ENCODE data around the gene WDR45.

Gene WDR45

DNA sequence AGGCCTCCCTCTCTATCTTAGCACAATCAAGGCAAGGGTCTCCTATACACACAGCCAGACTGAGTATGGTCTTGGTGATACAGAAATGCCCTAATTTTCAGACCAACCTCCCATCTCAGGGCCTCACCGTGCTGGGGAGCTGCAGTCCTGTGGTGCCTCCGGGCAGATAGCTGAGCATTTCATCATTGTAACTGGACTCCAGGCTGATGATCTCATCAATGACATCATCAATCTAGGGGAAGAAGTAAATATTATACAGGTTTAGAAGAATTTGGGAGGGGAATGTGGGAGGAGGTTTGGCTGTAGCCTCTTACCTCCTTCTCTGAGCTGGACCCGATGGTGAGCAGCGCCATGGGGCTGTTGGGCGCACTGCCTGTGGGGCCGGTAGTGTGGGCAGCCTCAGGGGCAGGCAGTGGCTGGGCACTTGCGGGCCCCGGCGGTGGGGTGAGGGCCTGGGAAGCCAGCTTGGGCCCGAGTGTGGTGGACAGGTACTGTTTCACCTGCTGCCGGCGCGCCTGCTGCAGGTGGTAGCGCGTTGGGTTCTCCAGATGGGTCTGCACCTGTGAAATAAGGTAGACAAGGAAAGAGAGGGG, 41.7 kb downstream of the WDR45 start (continued):
- TF ChIP-seq ZFHX2 (tag by site-specific recombination; conservative IDR thresholded peaks at IDR 0.05) (peak; percentile 50), ZNF548 (tag by site-specific recombination; IDR thresholded peaks at IDR 0.05) (no peak), ZNF175 (tag by site-specific recombination; IDR thresholded peaks at IDR 0.05) (no peak), ZEB2 (tag by site-specific recombination; IDR thresholded peaks at IDR 0.05) (peak; percentile 83), ZNF121 (tag by site-specific recombination; IDR thresholded peaks at IDR 0.05) (no peak), KLF8 (tag by site-specific recombination; IDR thresholded peaks at IDR 0.05) (peak; percentile 69), ZNF324 (tag by site-specific recombination; IDR thresholded peaks at IDR 0.05) (0 out of 2 replicates have a peak, but pooled peaks have one; percentile 53), ZNF239 (tag by site-specific recombination; IDR thresholded peaks at IDR 0.05) (no peak), WT1 (tag by site-specific recombination; IDR thresholded peaks at IDR 0.05) (peak; percentile 31; the same call in 1 of the 2 replicates), ZFP37 (tag by site-specific recombination; IDR thresholded peaks at IDR 0.05) (0 out of 2 replicates have a peak, but pooled peaks have one; percentile 44), ZBTB48 (tag by site-specific recombination; IDR thresholded peaks at IDR 0.05) (peak; percentile 49; the same call in 1 of the 2 replicates), ZNF394 (tag by site-specific recombination; IDR thresholded peaks at IDR 0.05; ENCODE audit: borderline replicate concordance) (0 out of 2 replicates have a peak, but pooled peaks have one; percentile 18), ZFP69B (tag by site-specific recombination; IDR thresholded peaks at IDR 0.05) (peak; percentile 69)
- TF ChIP-seq, protein P1, sequence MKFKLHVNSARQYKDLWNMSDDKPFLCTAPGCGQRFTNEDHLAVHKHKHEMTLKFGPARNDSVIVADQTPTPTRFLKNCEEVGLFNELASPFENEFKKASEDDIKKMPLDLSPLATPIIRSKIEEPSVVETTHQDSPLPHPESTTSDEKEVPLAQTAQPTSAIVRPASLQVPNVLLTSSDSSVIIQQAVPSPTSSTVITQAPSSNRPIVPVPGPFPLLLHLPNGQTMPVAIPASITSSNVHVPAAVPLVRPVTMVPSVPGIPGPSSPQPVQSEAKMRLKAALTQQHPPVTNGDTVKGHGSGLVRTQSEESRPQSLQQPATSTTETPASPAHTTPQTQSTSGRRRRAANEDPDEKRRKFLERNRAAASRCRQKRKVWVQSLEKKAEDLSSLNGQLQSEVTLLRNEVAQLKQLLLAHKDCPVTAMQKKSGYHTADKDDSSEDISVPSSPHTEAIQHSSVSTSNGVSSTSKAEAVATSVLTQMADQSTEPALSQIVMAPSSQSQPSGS (tag by site-specific recombination; IDR thresholded peaks at IDR 0.05; ENCODE audit: low read depth), result peak; percentile 99
- TF ChIP-seq, protein P2, sequence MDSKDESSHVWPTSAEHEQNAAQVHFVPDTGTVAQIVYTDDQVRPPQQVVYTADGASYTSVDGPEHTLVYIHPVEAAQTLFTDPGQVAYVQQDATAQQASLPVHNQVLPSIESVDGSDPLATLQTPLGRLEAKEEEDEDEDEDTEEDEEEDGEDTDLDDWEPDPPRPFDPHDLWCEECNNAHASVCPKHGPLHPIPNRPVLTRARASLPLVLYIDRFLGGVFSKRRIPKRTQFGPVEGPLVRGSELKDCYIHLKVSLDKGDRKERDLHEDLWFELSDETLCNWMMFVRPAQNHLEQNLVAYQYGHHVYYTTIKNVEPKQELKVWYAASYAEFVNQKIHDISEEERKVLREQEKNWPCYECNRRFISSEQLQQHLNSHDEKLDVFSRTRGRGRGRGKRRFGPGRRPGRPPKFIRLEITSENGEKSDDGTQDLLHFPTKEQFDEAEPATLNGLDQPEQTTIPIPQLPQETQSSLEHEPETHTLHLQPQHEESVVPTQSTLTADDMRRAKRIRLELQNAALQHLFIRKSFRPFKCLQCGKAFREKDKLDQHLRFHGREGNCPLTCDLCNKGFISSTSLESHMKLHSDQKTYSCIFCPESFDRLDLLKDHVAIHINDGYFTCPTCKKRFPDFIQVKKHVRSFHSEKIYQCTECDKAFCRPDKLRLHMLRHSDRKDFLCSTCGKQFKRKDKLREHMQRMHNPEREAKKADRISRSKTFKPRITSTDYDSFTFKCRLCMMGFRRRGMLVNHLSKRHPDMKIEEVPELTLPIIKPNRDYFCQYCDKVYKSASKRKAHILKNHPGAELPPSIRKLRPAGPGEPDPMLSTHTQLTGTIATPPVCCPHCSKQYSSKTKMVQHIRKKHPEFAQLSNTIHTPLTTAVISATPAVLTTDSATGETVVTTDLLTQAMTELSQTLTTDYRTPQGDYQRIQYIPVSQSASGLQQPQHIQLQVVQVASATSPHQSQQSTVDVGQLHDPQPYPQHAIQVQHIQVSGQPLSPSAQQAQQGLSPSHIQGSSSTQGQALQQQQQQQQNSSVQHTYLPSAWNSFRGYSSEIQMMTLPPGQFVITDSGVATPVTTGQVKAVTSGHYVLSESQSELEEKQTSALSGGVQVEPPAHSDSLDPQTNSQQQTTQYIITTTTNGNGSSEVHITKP (tag by site-specific recombination; IDR thresholded peaks at IDR 0.05), result 0 out of 2 replicates have a peak, but pooled peaks have one; percentile 34

DNA sequence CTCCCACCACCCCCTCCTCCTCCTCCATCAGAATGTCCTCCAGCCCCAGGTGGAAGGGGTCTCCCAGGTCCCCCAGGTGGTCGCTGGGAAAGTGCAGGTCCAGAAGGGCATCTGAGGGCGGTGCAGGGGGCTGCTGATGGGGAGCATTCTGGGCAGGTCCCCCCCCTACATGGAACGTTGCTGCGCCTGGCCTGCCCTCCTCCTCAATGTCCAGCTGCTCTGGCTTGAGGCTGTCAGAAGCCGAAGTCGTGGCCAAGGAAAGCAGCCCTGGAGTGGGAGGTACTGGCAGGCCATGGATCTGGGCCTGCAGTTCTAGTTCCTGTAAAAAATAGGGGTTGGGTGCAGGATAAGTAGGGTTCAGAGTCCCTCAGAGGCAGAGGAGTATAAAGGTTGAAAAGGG, 49.4 kb downstream of the WDR45 start:
- Histone ChIP-seq H3K4me3 (ENCODE audit: low read depth, low read length) (no peak overlapping the region), H3K36me3 (ENCODE audit: control insufficient read depth in 2 of 2, insufficient read depth in 1 of 2, low read length in 2 of 2) (peaks cover 0 to 51% of the 10 kb centered on the region in 2 experiments; a peak in 2 of 3 replicates), H3K9me3 (ENCODE audit: control insufficient read depth, insufficient read depth, low read depth, low read length) (no peaks in the 10 kb centered on the region), H3K4me1 (ENCODE audit: control insufficient read depth, insufficient read depth, low read length) (no peaks in the 10 kb centered on the region), H3K27ac (ENCODE audit: extremely low read depth, low read depth, low read length) (no peak overlapping the region)
- ChIA-PET POLR2A (interaction anchor here (0.7 kb wide), 2 partner anchors 10 to 118 kb away, joined by 5 to 9 read pairs; no protein-coding TSS in a partner anchor), CTCF (no interaction called here)
- TF ChIP-seq TCF7L2 (IDR thresholded peaks at IDR 0.05; ENCODE audit: borderline replicate concordance, low read depth, low read length) (no peak), ZNF473 (tag by site-specific recombination; IDR thresholded peaks at IDR 0.05) (no peak), OSR2 (tag by site-specific recombination; IDR thresholded peaks at IDR 0.05) (no peak), PRDM1 (tag by site-specific recombination; IDR thresholded peaks at IDR 0.05) (no peak), ZNF416 (tag by site-specific recombination; IDR thresholded peaks at IDR 0.05) (no peak), ZNF777 (tag by site-specific recombination; IDR thresholded peaks at IDR 0.05; ENCODE audit: borderline replicate concordance) (no peak), SCRT1 (tag by site-specific recombination; IDR thresholded peaks at IDR 0.05; ENCODE audit: borderline replicate concordance) (no peak), BCL11B (tag by site-specific recombination; IDR thresholded peaks at IDR 0.05; ENCODE audit: low read depth) (no peak)
- TF ChIP-seq, protein P3, sequence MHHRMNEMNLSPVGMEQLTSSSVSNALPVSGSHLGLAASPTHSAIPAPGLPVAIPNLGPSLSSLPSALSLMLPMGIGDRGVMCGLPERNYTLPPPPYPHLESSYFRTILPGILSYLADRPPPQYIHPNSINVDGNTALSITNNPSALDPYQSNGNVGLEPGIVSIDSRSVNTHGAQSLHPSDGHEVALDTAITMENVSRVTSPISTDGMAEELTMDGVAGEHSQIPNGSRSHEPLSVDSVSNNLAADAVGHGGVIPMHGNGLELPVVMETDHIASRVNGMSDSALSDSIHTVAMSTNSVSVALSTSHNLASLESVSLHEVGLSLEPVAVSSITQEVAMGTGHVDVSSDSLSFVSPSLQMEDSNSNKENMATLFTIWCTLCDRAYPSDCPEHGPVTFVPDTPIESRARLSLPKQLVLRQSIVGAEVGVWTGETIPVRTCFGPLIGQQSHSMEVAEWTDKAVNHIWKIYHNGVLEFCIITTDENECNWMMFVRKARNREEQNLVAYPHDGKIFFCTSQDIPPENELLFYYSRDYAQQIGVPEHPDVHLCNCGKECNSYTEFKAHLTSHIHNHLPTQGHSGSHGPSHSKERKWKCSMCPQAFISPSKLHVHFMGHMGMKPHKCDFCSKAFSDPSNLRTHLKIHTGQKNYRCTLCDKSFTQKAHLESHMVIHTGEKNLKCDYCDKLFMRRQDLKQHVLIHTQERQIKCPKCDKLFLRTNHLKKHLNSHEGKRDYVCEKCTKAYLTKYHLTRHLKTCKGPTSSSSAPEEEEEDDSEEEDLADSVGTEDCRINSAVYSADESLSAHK (tag by site-specific recombination; IDR thresholded peaks at IDR 0.05), result no peak
- TF ChIP-seq, protein P4, sequence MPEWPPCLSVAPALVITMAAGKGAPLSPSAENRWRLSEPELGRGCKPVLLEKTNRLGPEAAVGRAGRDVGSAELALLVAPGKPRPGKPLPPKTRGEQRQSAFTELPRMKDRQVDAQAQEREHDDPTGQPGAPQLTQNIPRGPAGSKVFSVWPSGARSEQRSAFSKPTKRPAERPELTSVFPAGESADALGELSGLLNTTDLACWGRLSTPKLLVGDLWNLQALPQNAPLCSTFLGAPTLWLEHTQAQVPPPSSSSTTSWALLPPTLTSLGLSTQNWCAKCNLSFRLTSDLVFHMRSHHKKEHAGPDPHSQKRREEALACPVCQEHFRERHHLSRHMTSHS (tag by site-specific recombination; IDR thresholded peaks at IDR 0.05), result no peak
- TF ChIP-seq, protein P5, sequence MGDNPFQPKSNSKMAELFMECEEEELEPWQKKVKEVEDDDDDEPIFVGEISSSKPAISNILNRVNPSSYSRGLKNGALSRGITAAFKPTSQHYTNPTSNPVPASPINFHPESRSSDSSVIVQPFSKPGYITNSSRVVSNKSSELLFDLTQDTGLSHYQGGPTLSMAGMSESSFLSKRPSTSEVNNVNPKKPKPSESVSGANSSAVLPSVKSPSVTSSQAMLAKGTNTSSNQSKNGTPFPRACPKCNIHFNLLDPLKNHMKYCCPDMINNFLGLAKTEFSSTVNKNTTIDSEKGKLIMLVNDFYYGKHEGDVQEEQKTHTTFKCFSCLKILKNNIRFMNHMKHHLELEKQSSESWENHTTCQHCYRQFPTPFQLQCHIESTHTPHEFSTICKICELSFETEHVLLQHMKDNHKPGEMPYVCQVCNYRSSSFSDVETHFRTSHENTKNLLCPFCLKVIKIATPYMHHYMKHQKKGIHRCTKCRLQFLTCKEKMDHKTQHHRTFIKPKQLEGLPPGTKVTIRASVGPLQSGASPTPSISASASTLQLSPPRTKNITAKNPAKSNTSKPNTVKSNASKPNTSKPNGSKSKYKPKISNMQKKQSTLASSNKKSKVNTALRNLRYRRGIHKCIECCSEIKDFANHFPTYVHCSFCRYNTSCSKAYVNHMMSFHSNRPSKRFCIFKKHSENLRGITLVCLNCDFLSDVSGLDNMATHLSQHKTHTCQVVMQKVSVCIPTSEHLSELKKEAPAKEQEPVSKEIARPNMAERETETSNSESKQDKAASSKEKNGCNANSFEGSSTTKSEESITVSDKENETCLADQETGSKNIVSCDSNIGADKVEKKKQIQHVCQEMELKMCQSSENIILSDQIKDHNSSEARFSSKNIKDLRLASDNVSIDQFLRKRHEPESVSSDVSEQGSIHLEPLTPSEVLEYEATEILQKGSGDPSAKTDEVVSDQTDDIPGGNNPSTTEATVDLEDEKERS (tag by site-specific recombination; IDR thresholded peaks at IDR 0.05), result no peak

Measured in HEK293 (cell line).